ENCODE data around the gene MAP3K8. TPM values are rescaled to one million over a fixed set of nuclear protein-coding genes. Genes with fewer than 3 reads are reported as not detected.
A peak's percentile ranks its signal among the peaks of the same experiment; 100 is the strongest.

The MAP3K8 gene
- 10.8 TPM for polyA plus RNA-seq (ENCODE audit: insufficient read length)
- long read RNA-seq, donor 1, partial matches to known transcripts, result 0 of 1 reads
- long read RNA-seq, donor 1, other reads (novel, unspliced or antisense), result 0 of 1 reads
- long read RNA-seq, donor 2, result 0 reads
- long read RNA-seq, donor 3, result 0 reads
- long read RNA-seq, donor 4, result 0 reads
- long read RNA-seq, donor 5, result 0 reads
- long read RNA-seq, donor 6, result 0 reads
- long read RNA-seq, donor 7, partial matches to known transcripts, result 0 of 1 reads
- long read RNA-seq, donor 7, other reads (novel, unspliced or antisense), result 0 of 1 reads
- long read RNA-seq, donor 8, result 0 reads

DNA sequence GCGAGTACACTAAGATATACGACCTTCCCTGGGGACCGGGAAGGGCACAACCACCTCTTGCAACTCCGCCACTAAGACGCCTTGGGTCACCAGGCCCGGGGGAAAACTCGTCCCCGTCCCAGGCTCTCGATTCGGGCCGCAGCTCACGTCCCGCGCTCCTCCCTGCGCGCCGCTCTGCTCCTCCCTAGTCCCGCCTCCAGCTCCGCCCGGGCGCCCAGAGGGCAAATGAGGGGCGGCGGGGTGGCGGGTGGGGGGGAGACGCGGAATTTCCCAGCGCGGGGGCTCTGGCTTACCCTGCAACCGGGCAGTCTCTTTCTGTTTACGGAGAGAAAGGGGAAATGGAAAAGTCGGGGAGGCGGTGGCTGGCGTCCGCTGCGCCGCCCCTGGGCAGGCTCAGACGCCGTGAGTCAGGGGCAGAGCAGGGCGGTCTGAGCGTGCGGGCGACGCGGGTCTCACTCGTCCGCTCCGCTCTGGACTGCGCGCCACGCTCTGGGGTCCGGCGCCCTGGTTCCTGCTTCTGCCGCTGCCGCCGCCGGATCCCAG lies at the start of gene MAP3K8:
MAP3K8 (plus strand) TSS at position 455 of the 543 bp plus-strand sequence. CDS start 4,755 bp downstream, outside the sequence.
- peak; percentile 85 for DNase-seq

DNA sequence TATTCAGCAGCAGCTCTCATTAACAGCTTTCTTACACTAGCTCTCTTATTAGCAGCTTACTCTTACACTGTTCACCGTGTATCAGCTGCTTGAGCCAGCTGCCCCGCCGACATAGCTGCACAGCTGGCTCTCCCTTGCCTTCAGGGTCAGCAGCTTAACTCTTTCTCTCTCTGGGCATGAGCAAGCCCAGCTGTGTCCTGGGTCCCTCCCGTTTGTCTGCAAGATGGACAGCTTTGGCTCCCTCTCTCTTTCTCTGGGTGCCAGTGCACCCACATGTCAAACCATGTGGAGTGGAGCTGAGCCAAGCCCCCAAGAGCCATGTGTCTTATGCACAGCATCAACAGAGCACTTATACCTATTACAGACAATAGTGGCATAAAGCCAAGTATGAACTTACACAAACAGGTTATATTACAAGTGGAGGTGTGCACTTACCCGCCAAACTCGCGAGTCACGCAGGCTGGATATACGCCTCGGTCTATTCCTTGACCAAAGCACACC lies 49.2 kb upstream of the MAP3K8 start:
- DNase-seq, result no peak

DNA sequence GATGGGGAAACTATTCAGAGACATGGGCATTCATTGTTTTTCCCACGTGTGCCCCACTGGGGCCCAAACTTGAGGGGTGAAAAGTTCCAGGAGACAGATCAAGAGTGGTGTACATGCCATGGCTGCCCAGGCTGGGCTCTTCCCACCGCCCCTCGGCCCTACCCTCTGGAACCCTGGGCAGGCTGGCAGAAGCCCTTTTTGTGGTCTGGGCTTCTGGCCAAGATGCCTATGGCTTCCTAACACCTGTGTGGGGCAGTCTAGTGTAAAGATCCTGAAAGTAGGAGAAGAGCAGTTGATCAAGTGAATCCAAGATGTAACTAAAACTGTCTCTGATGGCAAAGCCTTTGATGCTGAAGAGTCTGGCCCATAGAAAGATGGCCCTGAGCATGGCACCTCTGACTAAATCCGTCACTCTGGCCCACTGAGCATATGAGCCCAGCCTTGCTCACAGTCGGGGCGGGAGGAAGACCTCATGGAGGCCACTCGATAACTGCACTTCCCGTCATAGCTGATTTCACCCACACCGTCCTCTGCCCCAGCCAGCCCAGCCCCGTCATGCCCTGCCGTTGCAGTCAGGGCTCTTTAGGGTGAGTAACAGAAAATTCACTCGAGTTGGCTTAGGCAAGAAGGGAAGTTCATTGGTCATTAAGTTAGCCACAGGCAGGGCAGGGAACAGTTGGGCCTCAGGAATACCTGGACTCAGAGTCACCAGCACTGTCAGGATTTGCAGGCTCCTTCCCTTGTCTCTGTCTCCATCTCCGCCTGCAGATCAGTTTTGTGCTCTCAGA lies 47.0 kb upstream of the MAP3K8 start:
- no peak for DNase-seq

DNA sequence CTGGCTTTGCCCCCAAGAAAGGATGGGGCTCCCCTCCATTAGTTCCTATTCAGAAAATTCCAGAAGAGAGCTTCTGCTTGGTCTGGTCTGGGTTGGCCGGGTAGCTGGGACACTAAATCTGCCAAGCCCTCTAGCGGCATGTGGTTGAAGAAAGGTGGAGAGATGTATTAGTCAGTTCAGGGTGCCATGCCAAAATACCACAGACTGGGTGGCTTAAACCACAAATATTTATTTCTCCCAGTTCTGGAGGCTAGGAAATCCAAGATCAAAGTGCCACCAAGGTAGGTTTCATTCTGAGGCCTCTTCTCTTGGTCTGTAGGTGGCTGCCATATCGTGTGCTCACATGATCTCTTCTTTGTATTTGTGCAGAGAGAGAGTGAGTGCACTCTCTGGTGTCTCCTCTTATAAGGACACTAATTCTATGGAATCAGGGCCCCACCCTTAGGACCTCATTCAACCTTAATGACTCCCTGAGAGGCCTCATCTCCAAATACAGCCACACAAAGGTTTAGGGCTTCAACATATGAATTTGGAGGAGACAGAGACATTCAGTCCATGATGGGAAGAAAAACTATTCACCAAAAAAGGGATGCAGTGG lies 46.2 kb upstream of the MAP3K8 start:
- DNase-seq, result no peak

DNA sequence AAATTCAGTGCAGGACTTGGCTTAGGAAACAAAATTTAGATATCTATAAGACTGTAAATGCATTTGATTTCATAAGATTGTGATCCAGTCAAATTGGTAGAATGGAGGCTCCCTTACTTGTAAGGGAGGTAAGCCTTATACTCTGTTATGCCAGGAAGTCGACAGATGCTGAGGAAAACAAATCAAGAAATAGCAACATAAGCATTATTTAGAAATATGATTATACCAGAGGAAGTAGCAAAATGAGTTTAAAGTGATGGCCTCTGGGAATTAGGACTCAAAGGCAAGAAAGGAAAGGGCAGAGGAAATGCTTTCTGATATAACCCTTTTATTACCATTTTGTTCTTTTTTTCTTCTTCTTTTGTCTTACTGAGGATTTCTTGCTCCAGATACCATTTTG lies 44.4 kb upstream of the MAP3K8 start:
- no peak for DNase-seq

DNA sequence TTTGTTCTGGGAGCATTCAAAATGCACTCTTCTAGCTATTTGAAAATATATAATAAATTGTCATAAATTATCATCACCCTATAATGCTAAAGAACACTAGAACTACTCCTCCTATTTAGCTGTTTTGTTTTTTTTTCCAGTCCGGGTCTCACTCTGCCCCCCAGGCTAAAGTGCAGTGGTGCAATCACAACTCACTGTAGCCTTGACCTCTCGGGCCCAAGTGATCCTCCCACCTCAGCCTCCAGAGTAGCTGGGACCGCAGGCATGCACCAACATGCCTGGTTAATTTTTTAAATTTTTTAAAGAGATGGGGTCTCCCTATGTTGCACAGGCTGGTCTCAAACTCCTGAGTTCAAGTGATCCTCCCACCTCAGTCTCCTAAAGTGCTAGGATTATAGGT lies 43.8 kb upstream of the MAP3K8 start:
- no peak for DNase-seq

DNA sequence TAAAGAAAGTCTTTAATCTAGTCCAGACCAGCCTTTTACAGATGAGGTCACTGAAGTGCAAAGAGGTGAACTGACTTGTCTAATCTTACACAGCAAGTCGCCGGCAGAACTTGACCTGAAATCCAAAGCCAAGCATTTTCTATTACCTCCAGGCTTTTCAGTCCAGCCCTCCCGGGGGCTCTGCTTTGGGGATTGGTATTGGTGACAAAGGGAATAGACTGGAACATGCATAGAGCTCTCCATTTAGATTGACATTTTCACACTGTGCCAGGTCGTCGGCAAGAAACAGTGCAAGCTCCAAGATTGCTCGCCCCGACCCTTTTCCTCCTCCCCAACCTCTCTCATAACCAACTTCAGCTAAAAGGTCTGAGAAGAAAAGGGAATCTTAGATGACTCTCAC lies 42.7 kb upstream of the MAP3K8 start:
- no peak for DNase-seq

DNA sequence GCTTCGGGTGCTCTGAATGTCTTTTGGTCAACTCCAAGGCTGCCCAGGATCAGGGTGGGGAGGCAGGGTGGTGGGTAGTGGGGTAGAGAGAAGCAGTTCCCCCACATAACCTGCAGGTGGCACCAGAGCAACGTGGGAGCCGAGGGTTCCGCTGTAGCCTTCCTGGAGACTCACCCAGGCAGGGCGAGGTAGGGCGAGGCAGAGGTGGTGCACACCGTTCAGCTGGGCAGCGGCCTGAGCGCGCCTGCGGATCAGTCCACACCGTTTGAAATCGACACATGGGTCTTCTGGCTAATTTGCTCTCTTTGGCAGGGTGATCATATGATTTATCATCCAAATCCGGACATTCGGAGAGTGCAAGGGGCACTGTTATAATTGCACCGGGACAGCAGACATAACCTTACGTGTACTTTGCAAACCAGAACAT lies 41.4 kb upstream of the MAP3K8 start:
- peak; percentile 60 for DNase-seq

DNA sequence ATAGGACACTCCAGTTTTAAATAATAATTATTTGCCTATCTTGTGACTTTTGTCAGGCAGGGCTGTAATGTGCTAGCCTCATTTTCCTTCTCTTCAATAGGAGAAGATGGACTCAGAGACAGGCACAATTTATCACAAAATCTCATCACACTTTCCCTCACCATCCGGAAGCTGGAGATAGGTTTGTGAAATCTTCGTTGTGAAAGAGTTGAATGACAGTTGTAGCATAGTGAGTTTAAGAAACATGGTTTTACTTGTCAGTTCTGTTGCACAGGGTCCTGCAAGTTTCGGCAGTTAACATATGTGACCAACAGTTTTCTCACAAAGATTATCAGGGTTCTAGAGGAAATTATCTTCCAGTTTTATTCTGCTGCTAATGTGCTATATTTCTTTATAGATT lies 37.7 kb upstream of the MAP3K8 start:
- DNase-seq, result no peak

DNA sequence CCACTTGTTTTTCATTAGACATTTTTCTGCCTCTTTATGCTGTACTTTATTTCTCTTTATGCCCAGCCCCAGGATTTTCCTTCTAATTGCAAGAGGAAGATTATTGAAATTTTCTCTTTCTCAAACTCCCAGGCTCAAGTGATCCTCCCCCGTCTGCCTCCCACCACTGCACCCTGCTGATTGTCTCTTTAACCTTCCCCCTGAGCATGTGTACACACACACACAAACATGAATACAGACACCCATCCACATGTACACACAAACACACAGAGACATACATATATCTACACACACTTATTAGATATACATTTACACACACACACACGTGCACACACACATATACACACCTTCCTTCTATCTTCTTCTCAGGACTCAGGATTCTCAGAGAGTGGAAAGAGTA lies 37.3 kb upstream of the MAP3K8 start:
- DNase-seq, result no peak

DNA sequence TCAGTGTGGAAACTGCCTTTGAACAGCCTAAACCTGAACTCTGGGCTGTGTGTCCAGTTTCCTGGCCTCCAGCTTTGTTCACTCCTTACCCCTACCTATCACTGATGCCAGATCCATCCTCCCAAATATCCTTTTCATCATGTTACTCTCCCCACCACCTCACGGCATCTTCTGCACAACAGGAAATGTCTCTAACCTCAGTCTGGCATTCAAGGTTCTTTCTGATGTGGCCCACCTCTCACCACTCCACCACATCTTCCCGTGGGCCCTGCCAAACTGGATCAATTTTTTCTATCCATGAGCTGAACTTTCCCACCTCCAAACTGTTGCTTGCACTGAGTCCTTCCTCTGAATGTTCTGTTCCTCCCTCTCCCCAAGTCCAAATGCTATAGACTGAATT lies 35.8 kb upstream of the MAP3K8 start:
- DNase-seq, result no peak

DNA sequence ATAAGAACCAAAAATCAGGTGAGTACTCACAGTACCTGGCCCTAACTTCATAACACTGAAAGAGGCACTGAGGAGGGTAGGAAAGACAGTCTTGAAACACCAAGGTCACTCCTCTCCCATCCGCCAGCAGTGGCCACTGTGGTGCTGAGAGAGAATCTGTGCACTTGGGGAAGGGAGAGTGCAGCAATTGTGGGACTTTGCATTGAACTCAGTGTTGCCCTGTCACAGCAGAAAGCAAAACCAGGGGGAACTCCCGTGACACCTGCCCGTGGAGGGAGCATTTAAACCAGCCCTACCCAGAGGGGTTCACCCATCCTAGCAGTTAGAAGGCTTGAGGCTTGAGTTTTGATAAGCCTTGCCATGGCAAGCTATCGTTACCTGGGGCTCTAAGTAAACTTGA lies 35.2 kb upstream of the MAP3K8 start:
- no peak for DNase-seq

DNA sequence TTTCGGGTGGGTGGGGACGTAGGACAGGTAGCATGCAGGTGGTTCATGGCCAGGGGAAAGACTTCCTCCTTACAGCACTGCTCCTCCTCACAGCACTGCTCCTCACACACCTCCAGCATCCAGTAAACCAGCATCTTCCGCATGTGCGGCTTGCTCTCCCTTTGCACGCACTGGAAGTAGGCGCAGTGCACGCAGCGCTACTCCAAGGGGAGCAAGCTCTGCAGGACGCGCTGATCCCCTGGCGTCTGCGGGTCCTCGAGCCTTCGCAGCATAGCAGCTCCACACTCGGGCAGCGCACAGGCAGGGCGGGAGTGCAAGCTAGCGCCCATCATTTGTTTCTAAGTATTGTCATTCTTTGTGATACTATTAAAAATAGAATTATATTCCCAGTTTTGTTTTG lies 30.5 kb upstream of the MAP3K8 start:
- DNase-seq, result no peak

DNA sequence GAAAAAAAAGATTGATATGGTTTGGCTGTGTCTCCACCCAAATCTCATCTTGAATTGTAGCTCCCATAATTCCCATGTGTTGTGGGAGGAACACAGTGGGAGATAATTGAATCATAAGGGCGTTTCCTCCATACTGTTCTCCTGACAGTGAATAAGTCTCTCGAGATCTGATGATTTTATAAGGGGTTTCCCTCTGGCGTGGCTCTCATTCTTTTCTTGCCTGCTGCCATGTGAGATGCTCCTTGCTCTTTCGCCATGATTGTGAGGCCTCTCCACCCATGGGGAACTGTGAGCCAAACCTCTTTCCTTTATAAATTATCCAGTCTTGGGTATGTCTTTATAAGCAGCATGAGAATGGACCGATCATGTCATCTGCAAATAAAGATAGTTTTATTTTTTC lies 29.4 kb upstream of the MAP3K8 start:
- DNase-seq, result no peak

DNA sequence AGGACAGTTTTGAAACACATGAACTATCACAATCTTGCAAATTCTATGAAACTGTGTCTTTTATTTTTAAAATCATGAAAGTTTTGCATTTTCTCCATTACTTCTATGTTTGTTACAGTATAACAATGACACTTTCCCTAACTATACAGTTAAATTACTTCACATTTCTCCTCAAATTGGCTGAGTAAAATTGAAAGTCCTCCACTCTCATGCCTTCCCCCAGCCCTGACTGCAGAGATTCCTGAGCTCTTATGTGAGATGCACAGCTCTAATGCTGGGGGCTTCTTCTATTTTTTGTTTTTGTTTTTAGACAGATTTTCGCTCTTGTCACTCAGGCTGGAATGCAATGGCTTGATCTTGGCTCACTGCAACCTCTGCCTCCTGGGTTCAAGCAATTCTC lies 22.7 kb upstream of the MAP3K8 start:
- no peak for DNase-seq

DNA sequence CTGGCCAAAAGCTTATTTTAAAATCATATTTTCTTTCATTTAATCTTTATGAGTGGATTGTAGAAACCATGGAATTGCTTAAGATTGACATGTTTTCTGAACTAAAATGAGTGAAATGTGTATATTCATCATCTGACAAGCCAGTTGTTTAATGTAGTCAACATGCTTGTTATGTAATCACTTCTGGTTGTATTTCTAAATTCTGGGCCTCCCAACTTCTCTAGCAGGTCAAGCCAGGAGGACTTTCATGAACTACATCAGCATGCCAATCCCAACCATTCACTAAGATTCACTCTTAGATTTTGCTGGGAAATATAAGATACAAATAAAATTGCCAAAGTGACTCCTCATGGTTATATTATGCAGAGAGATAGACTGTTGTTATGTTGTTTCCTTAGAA lies 21.1 kb upstream of the MAP3K8 start:
- no peak for DNase-seq

DNA sequence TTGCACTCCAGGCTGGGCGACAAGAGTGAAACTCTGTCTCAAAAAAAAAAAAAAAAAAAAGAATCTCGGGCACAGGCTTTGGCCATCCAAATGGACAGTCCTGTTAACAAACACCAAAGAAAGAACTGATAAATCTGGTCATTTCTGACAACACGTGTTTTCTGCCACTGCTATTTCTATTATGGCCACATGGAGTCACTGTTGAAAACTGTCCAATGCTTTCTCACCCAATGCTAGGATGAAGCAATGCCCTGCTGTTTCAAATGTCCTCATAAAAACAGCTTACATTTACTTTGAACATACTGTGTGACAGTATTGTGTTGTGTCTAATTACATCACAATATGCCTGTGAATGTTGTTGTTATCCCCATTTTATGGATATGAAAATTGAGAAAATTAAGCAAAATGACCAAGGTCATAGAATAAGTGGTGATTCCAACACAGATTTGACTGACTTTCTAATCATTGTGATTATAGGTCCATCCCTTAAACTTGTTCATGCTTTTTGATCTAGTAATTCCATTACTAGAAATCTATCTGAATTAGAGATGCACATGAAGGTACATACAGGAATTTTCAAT lies 19.9 kb upstream of the MAP3K8 start:
- DNase-seq, result no peak

DNA sequence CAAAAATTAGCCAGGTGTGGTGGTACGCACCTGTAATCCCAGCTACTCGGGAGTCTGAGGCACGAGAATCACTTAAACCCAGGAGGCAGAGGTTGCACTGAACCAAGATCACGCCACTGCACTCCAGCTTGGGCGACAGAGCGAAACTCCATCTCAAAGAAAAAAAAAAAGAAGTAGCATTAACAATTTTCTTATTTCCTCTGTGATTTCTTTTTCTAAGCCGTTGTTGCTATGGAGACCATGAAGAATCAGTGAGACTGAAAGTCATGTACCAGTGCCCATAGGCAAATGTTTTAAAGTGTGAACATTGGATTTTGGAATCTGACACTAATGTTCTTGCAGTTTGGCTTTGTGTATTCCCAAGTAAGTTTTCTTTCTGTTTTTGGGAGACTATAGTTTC lies 18.4 kb upstream of the MAP3K8 start:
- DNase-seq, result no peak

DNA sequence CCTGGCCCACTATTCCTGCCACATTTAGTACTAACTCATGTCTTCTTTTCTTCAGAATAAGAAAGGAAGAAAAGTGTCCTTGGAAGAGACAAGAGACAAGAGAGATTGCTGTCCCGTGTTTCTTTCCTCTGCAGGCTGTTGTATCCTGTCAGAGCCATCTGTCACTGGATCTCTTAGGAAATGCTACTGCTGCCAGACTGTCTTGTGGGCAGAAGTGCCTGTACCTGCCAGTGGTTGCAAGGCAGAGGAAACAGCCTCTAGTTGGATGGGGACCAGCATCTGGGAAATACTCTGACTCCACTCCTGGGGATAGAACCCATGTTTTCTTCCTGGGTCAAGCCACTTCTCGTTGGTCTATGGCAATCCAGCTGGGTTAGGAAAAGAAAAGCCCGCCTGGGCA lies 16.7 kb upstream of the MAP3K8 start:
- DNase-seq, result no peak

DNA sequence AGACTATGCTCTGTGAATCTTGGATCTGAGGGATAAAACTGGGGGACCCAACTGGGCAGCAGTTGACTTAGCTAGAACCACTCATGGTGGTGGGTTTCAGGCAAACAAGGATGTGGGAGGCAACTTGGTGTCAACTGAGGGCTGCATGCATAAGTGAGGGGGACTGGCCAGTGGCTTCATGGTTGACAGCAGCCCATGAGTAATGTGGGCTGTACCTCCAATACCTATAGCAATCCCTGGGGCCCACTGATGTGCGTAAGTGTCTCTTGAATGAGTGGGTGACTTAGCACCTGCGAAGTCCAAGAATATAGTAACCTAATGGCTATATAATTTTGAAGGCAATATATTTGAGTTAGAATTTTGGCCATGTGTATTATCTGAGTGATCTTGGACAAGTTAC lies 13.7 kb upstream of the MAP3K8 start:
- DNase-seq, result no peak

DNA sequence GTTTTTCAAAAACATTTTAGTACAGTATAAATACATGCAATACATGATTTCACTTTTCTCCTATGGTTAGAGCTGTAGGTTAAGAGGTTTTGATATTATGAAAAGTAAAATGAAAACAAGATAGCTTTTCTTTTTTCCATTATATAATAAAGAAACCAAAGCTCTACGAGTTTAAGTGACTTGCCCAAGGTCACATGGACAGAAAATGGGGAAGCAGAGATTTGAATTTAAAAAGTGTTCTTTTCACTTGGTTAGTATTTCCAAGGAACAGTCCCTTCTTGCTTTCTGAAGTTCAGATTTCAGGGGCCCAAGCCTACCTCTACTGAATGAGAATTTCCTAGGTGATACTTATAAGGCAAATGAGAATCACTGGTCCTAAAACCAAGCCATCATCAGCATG lies 13.2 kb upstream of the MAP3K8 start:
- no peak for DNase-seq

DNA sequence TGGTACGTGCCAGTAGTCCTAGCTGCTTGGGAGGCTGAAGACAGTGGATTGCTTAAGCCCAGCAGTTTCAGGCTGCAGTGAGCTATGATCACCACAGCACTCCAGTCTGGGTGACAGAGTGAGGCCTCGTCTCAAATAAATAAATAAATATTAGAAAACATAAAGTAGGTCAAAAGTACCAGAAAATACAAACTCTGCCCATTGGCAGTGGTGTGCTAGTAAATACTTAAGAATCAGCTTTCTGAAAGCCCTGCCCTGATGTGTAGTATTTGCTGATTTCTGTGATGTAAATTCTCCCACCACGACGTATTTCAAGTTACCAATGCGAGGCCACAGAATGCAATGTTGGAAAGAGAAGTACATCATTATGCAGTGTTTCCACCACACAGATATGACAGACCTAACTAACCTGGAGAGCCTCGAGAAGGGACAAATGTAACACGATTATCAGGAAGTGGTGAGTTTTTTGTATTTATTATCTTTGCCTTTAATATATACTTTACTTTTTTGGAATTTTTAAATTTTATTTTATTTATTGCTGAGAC lies 11.8 kb upstream of the MAP3K8 start:
- DNase-seq, result no peak
